Gastrocnemius medialis (tissue), 4 donors: Measurements from ENCODE around the gene ASIC4.

Source experiments
- POLR2A ChIP-seq, 2 donors: fragments of 450-650 bp; IDR thresholded peaks; one replicate each; pipeline ENCODE4 v1.6.1; 2017; ENCODE audit warnings: antibody characterized with exemption in 2 of 2, mild to moderate bottlenecking in 2 of 2, moderate library complexity in 2 of 2
- TF ChIP-seq, protein P1 (sequence below), 5 experiments: fragments of 450-650 bp in 3 of 5; fragments of 200-600 bp in 2 of 5; sonication (generic) in 2 of 5; IDR thresholded peaks in 4 of 5; conservative IDR thresholded peaks in 1 of 5; 1 replicate in 4 of 5; 2 replicates in 1 of 5; pipeline ENCODE4 v1.5.1; 2016 to 2019; ENCODE audit warnings: antibody characterized with exemption in 5 of 5, mild to moderate bottlenecking in 3 of 5, moderate library complexity in 3 of 5

DNA sequence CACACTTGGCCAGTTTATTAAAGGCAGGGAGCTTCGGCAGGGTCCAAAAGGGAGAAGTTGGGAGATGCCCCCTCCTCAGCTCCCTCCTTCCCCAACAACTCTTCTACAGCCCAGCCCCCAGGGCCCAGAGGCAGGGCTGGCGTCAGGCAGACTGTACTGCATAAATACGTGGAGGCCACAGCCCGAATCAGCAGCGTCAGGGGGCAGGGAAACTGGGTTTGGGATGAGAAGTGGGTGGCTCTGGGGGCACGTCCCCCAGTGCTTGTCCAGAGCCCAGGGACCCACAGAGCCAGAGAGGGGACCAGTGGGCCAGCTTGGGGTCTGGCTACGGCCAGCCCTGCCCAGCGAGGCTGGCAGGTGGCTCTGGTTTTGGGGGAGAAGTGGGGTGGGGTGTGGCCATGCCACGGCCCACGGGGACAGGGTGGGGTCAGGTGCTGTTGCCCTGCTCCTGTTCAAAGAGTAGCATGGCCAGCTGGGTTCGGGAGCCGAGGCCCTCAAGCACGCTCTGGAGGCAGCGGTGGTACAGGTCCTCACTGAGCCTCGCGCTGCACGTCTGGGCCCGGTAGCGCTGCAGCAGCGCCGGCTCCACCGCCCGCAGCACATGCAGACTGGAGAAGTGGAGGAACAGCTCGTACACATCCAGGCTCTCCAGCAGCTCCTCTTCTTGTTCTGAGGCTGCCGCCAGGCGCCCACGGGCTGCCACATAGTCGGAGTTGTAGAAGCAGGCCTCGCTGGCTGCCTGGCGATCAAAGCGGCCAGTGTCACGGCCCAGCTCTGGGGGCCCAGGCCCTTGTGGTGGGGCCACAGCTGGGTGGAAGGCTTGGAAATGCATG, 24.9 kb downstream of the ASIC4 start:
- TF ChIP-seq, protein P1, sequence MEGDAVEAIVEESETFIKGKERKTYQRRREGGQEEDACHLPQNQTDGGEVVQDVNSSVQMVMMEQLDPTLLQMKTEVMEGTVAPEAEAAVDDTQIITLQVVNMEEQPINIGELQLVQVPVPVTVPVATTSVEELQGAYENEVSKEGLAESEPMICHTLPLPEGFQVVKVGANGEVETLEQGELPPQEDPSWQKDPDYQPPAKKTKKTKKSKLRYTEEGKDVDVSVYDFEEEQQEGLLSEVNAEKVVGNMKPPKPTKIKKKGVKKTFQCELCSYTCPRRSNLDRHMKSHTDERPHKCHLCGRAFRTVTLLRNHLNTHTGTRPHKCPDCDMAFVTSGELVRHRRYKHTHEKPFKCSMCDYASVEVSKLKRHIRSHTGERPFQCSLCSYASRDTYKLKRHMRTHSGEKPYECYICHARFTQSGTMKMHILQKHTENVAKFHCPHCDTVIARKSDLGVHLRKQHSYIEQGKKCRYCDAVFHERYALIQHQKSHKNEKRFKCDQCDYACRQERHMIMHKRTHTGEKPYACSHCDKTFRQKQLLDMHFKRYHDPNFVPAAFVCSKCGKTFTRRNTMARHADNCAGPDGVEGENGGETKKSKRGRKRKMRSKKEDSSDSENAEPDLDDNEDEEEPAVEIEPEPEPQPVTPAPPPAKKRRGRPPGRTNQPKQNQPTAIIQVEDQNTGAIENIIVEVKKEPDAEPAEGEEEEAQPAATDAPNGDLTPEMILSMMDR (IDR thresholded peaks at IDR 0.05 in 4 of 5, conservative IDR thresholded peaks at IDR 0.05 in 1 of 5) = no peak
- TF ChIP-seq POLR2A (IDR thresholded peaks at IDR 0.05) = no peak
